ENCODE data around the gene NDNF.

DNA sequence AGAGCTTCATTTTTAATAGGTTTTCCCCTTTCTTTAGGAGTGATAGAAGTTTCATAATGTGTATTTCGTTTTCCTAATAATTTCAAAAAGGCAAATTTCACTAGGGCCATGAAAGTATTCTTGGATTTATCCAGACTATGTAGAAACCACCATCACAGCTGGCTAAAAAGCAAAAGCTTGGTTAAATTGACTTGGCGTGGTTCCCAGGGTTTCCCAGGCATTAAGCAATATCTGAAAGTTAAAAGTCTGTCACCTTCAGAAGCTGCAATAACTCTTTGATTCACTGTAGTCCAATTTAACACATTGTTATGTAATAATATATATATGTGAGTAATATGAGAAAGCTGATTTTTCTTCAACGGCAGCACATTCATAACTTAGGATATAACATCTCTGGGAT is 38.3 kb downstream of the NDNF start:
- TF ChIP-seq POLR2AphosphoS5 (IDR thresholded peaks at IDR 0.05) (no peak), CTCF (IDR thresholded peaks at IDR 0.05) (no peak), EP300 (IDR thresholded peaks at IDR 0.05) (no peak), POLR2A (IDR thresholded peaks at IDR 0.05) (no peak)

All from sigmoid colon (tissue), 4 donors.